GM21737 (cell line): Measurements from ENCODE around the gene WNT5B.
"Not testable (repeated sequence)": the region's sequence is repeated elsewhere in the genome, so short reads cannot be mapped to it uniquely, and the experiment has no call there.

Experiments
- ATAC-seq: cut with Tn5 transposase; IDR thresholded peaks from one replicate; pipeline ENCODE4 v1.9.1; 2021; ENCODE audit warnings: mild to moderate bottlenecking, moderate library complexity; ENCODE audit not compliant: unreplicated experiment

WNT5B gene

DNA sequence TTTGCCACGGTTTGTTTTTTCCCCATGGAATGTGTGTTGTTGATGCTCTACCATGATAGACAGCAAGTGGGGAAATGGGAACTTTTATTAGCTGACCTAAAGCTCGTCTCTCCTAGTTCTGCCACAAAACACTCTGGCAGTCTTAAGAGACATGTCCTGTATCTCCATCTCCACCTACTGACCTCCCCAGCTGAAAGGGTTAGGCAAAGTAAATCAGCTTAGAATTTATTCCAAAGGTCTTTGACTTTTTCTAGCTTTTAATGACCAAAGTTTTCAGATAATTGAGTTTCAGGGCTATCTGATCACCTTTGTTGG is 52.4 kb downstream of the WNT5B start:
- ATAC-seq = no peak

DNA sequence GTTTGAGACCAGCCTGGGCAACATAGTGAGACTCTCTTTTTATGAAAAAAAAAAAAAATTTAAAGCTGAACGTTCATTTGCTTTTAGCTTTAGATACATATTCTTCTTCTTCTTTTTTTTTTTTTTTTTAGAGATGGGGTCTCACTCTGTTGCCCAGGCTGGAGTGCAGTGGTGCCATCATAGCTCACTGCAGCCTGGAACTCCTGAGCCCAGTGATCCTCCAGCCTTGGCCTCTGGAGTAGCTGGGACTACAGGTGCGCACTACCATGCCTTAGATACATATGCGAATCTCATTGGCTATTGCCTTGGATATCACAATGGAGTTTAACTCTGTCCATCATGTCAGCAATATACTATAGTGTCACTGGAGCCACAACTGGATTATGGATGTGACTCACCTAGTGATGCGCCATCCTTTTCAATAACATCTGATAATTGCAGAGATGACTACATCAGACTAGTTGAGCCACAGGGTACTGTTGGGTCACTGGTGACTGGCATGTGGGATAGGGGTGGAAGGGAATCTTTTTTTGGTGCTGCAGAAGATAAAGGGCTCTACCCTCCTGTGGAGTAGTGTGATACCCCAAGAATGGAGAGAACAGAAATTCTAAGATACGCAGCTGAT is 59.2 kb downstream of the WNT5B start:
- no peak for ATAC-seq

DNA sequence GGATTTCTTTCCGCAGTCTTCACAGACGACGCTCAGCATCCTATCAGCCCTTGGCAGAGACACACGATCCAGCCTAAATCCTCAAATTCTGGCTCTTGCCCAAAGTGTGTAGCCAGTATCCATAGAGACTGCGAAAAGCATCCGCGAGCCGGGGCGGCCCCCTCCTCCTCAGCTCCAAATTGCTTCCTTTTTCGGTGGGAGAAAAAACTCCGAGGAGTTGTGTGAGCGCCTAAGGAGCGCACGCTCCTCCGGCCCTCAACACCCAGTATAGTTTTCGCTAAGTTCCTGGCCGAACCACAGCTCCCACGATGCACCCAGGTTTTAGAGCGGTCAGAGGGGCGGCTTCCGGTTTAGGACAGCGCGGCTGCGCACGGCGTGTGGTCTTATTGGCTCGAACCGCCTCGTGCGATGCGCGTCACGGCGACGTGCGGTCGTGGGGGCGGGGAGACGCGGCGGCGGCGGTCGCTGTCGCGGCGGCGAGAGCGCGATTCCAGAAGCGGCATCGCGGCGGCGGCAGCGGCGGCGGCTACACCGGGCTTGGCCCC is 61.6 kb downstream of the WNT5B start, which contains the start of gene ADIPOR2:
TSS of gene ADIPOR2 (plus strand) at position 493 of the 545 bp plus-strand sequence. CDS start 63,274 bp downstream, outside the sequence.
- peak; percentile 93 for ATAC-seq

DNA sequence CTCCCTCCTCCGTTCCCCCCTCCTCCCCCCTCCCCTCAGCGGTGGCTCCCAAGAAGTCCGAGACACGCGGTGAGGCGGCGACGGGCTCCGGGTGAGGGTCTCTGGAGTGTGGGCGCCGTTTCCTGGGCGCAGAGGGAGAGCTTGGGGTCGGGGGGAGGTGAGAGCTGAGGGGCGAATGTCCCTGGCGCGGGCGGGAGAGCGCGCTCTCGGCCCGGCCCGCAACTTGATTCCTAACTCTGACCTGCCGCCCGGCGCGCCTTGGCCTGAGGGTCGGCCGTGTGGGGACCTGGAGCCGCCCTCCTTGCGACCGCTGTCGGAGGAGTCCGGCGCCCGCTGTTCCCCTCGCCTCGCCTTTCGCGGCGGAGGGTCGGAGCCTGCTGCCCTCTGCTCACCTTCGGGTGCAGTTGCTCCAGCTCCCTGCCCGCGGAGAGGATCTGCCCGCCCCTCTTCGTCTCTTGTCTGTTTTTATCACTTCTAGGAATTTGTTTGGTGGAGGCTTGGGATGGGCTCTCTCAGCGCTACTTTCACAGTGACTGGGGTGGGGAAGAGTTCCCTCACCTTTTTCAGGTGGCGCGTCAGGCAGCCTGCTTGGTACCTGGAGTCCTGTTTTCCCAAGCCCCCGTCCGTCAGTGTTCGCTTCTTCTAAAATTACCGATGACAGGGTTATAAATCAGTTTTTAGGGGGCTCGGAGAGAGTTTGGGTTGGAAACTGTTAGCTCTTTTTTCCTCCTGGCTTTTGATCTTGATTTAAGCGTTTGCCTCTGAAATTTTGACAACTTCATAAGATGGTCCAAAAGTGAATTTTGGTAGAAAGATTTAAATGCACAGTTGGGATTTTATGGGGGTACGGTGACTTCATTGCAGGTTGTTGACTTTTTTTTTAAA is 62.3 kb downstream of the WNT5B start:
- ATAC-seq = peak; percentile 47

DNA sequence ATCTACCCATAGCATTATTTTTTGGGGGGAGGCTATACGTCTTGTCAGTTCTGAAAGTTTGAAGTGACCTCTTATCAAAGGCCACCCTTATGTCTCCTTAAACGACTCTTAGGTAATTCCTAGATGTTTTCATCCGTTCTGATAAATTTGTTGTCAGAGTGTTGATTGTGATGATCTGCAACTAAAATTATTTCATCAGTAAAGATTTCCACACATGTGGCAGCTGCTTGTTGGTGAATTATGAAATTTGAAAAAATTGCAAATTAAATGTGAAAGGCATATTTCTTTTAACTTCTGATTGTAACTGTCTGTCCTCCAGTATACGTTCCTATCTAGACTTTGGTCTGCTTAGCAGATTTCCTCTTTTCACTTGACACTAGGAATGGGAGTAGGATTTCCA is 63.2 kb downstream of the WNT5B start:
- ATAC-seq = no peak

DNA sequence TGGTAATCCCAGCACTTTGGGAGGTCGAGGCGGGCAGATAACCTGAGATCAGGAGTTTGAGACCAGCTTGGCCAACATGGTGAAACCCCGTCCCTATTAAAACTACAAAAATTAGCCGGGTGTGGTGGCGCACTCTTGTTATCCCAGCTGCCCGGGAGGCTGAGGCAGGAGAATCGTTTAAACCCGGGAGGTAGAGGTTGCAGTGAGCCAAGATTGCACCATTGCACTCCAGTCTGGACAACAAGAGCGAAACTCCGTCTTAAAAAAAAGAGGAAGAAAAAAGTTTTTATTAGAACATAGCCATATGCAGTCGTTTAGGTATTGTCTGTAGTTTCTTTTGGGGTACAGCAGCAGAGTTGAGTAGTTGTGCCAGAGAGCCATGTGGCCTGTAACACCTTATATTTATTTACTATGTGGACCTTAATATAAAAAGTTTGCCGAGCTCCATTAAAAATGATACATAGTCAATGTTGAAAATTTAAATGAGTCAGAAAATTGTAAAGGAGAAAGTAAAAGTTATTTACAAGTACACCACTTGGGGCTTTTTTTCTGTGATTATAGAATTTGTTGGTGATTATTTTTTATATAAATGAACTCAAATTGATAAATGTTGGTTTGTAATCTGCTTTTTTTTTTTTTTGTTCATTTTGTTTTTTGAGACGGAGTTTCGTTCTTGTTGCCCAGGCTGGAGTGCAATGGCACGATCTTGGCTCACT is 64.0 kb downstream of the WNT5B start:
- no peak for ATAC-seq

DNA sequence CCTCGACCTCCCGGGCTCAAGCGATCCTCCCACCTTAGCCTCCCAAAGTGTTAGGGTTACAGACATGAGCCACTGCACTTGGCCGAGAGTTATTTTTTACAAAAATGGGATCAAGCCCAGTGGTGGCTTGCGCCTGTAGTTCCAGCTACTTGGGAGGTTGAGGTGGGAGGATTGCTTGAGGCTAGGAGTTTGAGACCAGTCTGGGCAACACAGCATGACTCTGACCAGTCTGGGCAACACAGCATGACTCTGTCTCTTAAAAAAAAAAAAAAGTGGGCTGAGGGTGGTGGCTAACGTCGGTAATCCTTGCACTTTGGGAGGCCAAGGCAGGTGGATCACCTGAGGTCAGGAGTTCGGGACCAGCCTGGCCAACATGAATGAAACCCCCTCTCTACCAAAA is 66.1 kb downstream of the WNT5B start:
- ATAC-seq = not testable (repeated sequence)

DNA sequence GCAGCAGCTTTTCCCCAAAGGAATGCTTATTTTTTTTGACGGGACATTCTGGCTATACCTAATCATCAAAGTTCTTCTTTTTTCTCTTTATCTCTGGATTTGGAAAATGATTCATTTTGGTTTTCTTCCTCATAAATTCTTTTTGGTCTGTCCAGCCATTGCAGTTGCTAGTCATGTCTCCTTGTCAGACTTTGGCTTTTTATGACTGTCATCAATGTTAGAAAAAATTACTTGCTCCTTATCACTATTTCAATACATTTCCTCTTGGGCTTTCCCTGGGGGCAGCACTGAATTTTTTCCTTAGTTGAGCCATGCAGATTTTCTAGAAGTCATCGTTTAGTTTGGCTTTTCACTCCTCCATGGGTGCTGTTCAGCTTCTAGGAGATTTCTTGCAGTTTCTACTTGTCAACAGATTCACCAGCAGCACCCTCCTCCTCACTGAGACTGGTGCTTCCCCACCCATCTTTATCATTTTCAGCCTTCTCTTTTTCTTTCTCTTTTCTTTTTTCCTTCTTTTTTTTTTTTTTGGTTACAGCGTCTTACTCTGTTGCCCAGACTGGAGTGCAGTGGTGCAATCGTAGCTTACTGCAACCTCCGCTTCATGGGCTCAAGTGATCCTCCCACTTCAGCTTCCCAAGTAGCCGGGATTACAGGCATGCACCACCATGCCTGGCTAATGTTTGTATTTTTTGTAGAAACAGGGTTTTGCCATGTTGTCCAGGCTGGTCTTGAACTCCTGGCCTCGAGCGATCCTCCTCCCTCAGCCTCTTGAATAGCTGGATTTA is 67.0 kb downstream of the WNT5B start:
- ATAC-seq = no peak

DNA sequence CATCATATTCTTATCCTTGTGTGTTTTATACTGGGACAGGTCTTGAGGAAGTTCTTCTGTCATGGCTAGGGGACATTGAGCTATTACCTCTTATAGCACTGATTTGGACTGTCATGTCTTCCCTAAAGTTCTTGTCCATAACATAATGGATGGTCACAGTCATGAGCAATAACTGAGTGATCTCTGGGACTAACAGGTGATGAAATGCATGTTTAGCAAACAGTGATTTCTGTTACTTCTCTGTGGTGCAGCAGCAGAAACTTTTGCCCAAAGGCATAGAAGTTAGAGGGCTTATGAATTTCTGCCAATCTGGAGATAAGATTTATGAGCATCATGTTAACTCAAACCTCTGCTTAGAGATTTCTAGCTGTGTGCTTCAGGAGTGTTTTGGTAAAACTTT is 67.8 kb downstream of the WNT5B start:
- no peak for ATAC-seq
